Measurements from ENCODE around the gene ARID2.

- TF ChIP-seq CTCF (conservative IDR thresholded peaks at IDR 0.05; ENCODE audit: low read depth, low read length) (peak; percentile 79), EZH2 (IDR thresholded peaks at IDR 0.05; ENCODE audit: borderline replicate concordance, low read depth, low read length, poor library complexity, severe bottlenecking) (no peak)
Measured at GRCh38 chr12:45725631-45726602, 3.6 kb upstream of the ARID2 start.
